ENCODE results near the gene C11orf24. TPM values are rescaled to one million over a fixed set of nuclear protein-coding genes. Genes with fewer than 3 reads are reported as not detected.

C11orf24 gene
- 10 to 100 TPM; 49.4 to 54.0 TPM for total RNA-seq

GRCh38 chr11:68271781-68272608, at the start of gene C11orf24:
Gene C11orf24 (minus strand): TSS chr11:68271973. CDS start chr11:68263767, 8,206 bp downstream.
- POLR2A ChIA-PET, result interaction anchor here (0.7 to 2.3 kb wide), 4 partner anchors 10 to 26 kb away, joined by 3 to 13 read pairs (median 4); no protein-coding TSS in a partner anchor

GRCh38 chr11:68317147-68317785, 45.5 kb upstream of the C11orf24 start:
- ChIA-PET CTCF (no interaction called here), POLR2A (no interaction called here)

More at GRCh38 chr11:68271781-68272608, at the start of gene C11orf24:
- CTCF ChIA-PET, result interaction anchor here (0.6 to 3.0 kb wide), 6 partner anchors 11 to 872 kb away, joined by 3 to 23 read pairs (median 4); no protein-coding TSS in a partner anchor

GRCh38 chr11:68315171-68315920, 43.6 kb upstream of the C11orf24 start:
- CTCF ChIA-PET, result no interaction called here
- POLR2A ChIA-PET, result no interaction called here

- POLR2A ChIA-PET, result no interaction called here
Observed at GRCh38 chr11:68314203-68315170, 42.7 kb upstream of the C11orf24 start.

GRCh38 chr11:68313574-68314202, 41.9 kb upstream of the C11orf24 start:
- ChIA-PET CTCF (interaction anchor here (0.6 kb wide), 1 partner anchor 139 kb away, joined by 3 read pairs; no protein-coding TSS in a partner anchor), POLR2A (no interaction called here)

More at GRCh38 chr11:68314203-68315170, 42.7 kb upstream of the C11orf24 start:
- CTCF ChIA-PET, result interaction anchor here (0.6 kb wide), 1 partner anchor 138 kb away, joined by 3 read pairs; no protein-coding TSS in a partner anchor

- ChIA-PET CTCF (no interaction called here), POLR2A (no interaction called here)
Observed at GRCh38 chr11:68312780-68313573, 41.2 kb upstream of the C11orf24 start.

GRCh38 chr11:68312117-68312779, 40.5 kb upstream of the C11orf24 start, which contains the start of gene LRP5:
Gene LRP5 (plus strand): TSS chr11:68312591. CDS start chr11:68312715, 124 bp downstream.
- CTCF ChIA-PET, result interaction anchor here (2.4 kb wide), 1 partner anchor 15 kb away, joined by 8 read pairs; no protein-coding TSS in a partner anchor
- POLR2A ChIA-PET, result no interaction called here

- POLR2A ChIA-PET, result no interaction called here
Observed at GRCh38 chr11:68311160-68312116, 39.7 kb upstream of the C11orf24 start.

GRCh38 chr11:68309621-68310185, 37.9 kb upstream of the C11orf24 start:
- POLR2A ChIA-PET, result no interaction called here
- CTCF ChIA-PET, result interaction anchor here (2.4 kb wide), 1 partner anchor 12 kb away, joined by 8 read pairs; no protein-coding TSS in a partner anchor

More at GRCh38 chr11:68311160-68312116, 39.7 kb upstream of the C11orf24 start:
- CTCF ChIA-PET, result interaction anchor here (1.1 to 2.4 kb wide), 2 partner anchors 14 to 72 kb away, joined by 4 to 8 read pairs; no protein-coding TSS in a partner anchor

- CTCF ChIA-PET, result no interaction called here
- POLR2A ChIA-PET, result interaction anchor here (0.6 kb wide), 1 partner anchor 459 kb away, joined by 4 read pairs; no protein-coding TSS in a partner anchor
Observed at GRCh38 chr11:68308068-68308467, 36.3 kb upstream of the C11orf24 start.

GRCh38 chr11:68306636-68307035, 34.9 kb upstream of the C11orf24 start:
- POLR2A ChIA-PET, result no interaction called here

GRCh38 chr11:68303982-68304780, 32.4 kb upstream of the C11orf24 start:
- ChIA-PET CTCF (no interaction called here), POLR2A (no interaction called here)

More at GRCh38 chr11:68306636-68307035, 34.9 kb upstream of the C11orf24 start:
- CTCF ChIA-PET, result interaction anchor here (0.5 to 1.2 kb wide), 3 partner anchors 49 to 136 kb away, joined by 3 to 4 read pairs (median 3); no protein-coding TSS in a partner anchor

- POLR2A ChIA-PET, result no interaction called here
- CTCF ChIA-PET, result no interaction called here
Observed at GRCh38 chr11:68303083-68303482, 31.3 kb upstream of the C11orf24 start.

- ChIA-PET POLR2A (no interaction called here), CTCF (interaction anchor here (7.8 kb wide), 1 partner anchor 44 kb away, joined by 109 read pairs; no protein-coding TSS in a partner anchor)
Observed at GRCh38 chr11:68302670-68303069, 30.9 kb upstream of the C11orf24 start.
